ENCODE data around the gene DIP2A. TPM values are rescaled to one million over a fixed set of nuclear protein-coding genes. Genes with fewer than 3 reads are reported as not detected.

Gene DIP2A
- total and polyA plus RNA-seq, 2 of the 8 experiments (the other 6 are each of a cell fraction or from before 2014, with no cell fraction given) = 16.0 to 27.1 TPM

DNA sequence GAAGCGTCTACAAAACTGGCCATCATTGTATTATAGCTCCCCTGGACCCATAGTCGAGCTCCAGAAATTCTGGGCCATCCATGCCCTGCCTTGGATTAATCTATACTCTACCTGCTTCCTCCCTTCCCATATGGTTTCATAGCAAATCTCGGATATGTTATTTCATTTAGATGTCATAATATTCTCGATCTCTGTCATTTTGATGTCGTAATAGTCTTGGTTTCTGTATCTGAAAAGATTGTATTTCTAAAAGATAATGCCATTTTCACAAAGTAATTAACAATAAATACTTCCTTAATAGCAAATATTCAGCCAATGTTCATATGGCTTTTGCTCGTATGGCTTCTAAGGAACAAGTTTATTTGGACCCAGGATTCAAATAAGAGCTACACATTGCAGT lies 35.1 kb downstream of the DIP2A start:
- no peak overlapping the region for H3K18ac ChIP-seq (ENCODE audit: extremely low read depth, low read length)
- WGBS, 2 experiments (ENCODE audit: extremely low coverage in 1 of 2, insufficient coverage in 1 of 2, insufficient read length in 1 of 2, insufficient replicate concordance in 2 of 2, low coverage in 1 of 2, low lambda C conversion rate in 2 of 2, missing lambda C conversion rate in 1 of 2) = 90% methylated on average over 6 of the region's 6 CpGs; no CpG with 5 or more reads in 1 of the 2 experiments
- TF ChIP-seq, protein P1, sequence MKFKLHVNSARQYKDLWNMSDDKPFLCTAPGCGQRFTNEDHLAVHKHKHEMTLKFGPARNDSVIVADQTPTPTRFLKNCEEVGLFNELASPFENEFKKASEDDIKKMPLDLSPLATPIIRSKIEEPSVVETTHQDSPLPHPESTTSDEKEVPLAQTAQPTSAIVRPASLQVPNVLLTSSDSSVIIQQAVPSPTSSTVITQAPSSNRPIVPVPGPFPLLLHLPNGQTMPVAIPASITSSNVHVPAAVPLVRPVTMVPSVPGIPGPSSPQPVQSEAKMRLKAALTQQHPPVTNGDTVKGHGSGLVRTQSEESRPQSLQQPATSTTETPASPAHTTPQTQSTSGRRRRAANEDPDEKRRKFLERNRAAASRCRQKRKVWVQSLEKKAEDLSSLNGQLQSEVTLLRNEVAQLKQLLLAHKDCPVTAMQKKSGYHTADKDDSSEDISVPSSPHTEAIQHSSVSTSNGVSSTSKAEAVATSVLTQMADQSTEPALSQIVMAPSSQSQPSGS (IDR thresholded peaks at IDR 0.05; ENCODE audit: low read length) = no peak
- TF ChIP-seq HDAC6 (IDR thresholded peaks at IDR 0.05; ENCODE audit: low read depth, low read length) (no peak), MAFK (IDR thresholded peaks at IDR 0.05; ENCODE audit: low read depth, low read length) (no peak), CREB1 (IDR thresholded peaks at IDR 0.05) (no peak), CTBP2 (IDR thresholded peaks at IDR 0.05; ENCODE audit: borderline replicate concordance, insufficient read depth, insufficient read length, low read length) (no peak), RXRA (IDR thresholded peaks at IDR 0.05; ENCODE audit: insufficient read depth, low read depth, low read length) (no peak), NRF1 (IDR thresholded peaks at IDR 0.05; ENCODE audit: low read depth, low read length) (no peak), EZH2 (IDR thresholded peaks at IDR 0.05; ENCODE audit: low read depth, low read length, severe bottlenecking) (no peak), POLR2A (IDR thresholded peaks at IDR 0.05; ENCODE audit: control extremely low read depth in 1 of 2, low read depth in 2 of 2, low read length in 2 of 2) (no peak), YY1 (IDR thresholded peaks at IDR 0.05; ENCODE audit: low read depth, low read length) (no peak), ZNF274 (IDR thresholded peaks at IDR 0.05; ENCODE audit: borderline replicate concordance, extremely low read depth, low read length) (no peak), SRF (IDR thresholded peaks at IDR 0.05; ENCODE audit: low read depth, low read length) (no peak)

More for the DNA sequence above, 35.1 kb downstream of the DIP2A start:
- no peak overlapping the region for H3K9ac ChIP-seq (replicated peaks in 1 of 4; ENCODE audit: extremely low read depth in 1 of 4, low read depth in 3 of 4, low read length in 3 of 4)
- no peak overlapping the region for H3K56ac ChIP-seq (replicated peaks; ENCODE audit: insufficient read length, low read depth, low read length)
- no peak overlapping the region for H2AK5ac ChIP-seq (ENCODE audit: low read depth, low read length)
- no peak overlapping the region for H2BK5ac ChIP-seq (ENCODE audit: low read depth, low read length)
- H3K36me3 ChIP-seq (ENCODE audit: control insufficient read depth in 2 of 4, insufficient read depth in 4 of 4, low read length in 3 of 4) = peaks cover 0 to 14% (median 5%) of the 10 kb centered on the region in 4 experiments; a peak in 5 of 8 replicates
- no peak overlapping the region for H3K14ac ChIP-seq (ENCODE audit: insufficient read length)
- ChIA-PET CTCF (ENCODE audit: partially characterized antibody) (no interaction called here), POLR2A (ENCODE audit: partially characterized antibody) (no interaction called here)
- no peak overlapping the region for H2BK120ac ChIP-seq (replicated peaks; ENCODE audit: low read depth, low read length)
- peaks cover 0 to 2% (median 0%) of the 10 kb centered on the region in 4 experiments; a peak in 1 of 7 replicates for H3K4me1 ChIP-seq (replicated peaks in 1 of 4; ENCODE audit: control insufficient read depth in 3 of 4, insufficient read depth in 4 of 4, low read length in 3 of 4)
- H3K9me3 ChIP-seq (ENCODE audit: insufficient read depth in 2 of 2, low read depth in 1 of 2, low read length in 1 of 2) = no peaks in the 10 kb centered on the region
- no peak overlapping the region for H2AFZ ChIP-seq (ENCODE audit: low read length)
- no peaks in the 10 kb centered on the region for H3K79me1 ChIP-seq (ENCODE audit: low read depth, low read length)
- H2BK12ac ChIP-seq (ENCODE audit: low read depth, low read length) = no peak overlapping the region
- no peak overlapping the region for H4K8ac ChIP-seq (ENCODE audit: extremely low read depth, insufficient read depth, low read length)
- H3K27me3 ChIP-seq (replicated peaks in 1 of 4; ENCODE audit: control insufficient read depth in 3 of 4, extremely low read depth in 1 of 4, insufficient read depth in 3 of 4, low read length in 3 of 4) = no peaks in the 10 kb centered on the region
- H3K23me2 ChIP-seq (ENCODE audit: low read depth, low read length) = no peaks in the 10 kb centered on the region
- no peak overlapping the region for H3K4me2 ChIP-seq (ENCODE audit: insufficient read depth in 1 of 2, low read depth in 2 of 2, low read length in 2 of 2)
- no peak overlapping the region for H2BK20ac ChIP-seq (ENCODE audit: low read length)
- no peak overlapping the region for H4K5ac ChIP-seq (ENCODE audit: insufficient read length, low read depth, low read length)
- FAIRE-seq (no peak), DNase-seq (ENCODE audit: low read depth in 1 of 2, low spot score in 2 of 2) (no peak)
- no peak overlapping the region for H3K23ac ChIP-seq (ENCODE audit: insufficient read length)
- H3K4me3 ChIP-seq (ENCODE audit: extremely low read depth in 1 of 4, insufficient read depth in 2 of 4, low read depth in 3 of 4, low read length in 4 of 4) = no peak overlapping the region
- H2BK15ac ChIP-seq (ENCODE audit: low read length) = no peak overlapping the region
- H3K27ac ChIP-seq (ENCODE audit: low read depth, low read length) = no peak overlapping the region
- H4K20me1 ChIP-seq (replicated peaks in 1 of 2; ENCODE audit: control insufficient read depth in 1 of 2, insufficient read depth in 2 of 2, low read length in 2 of 2) = peaks cover 0 to 10% of the 10 kb centered on the region in 2 experiments
- no peaks in the 10 kb centered on the region for H3K79me2 ChIP-seq (ENCODE audit: control insufficient read depth in 1 of 2, insufficient read depth in 2 of 2, low read length in 2 of 2)
- no peak overlapping the region for H3K4ac ChIP-seq (replicated peaks; ENCODE audit: insufficient read length, low read depth, low read length)
- H4K91ac ChIP-seq (replicated peaks; ENCODE audit: insufficient read length, low read length) = no peak overlapping the region
